T-helper 17 cell (primary cell): ENCODE measurements around the gene SLIT3. TPM values are rescaled to one million over a fixed set of nuclear protein-coding genes. Genes with fewer than 3 reads are reported as not detected.

Experiments
- ATAC-seq: fragments of 150-1000 bp; cut with Tn5 transposase; 2 replicates; pipeline ENCODE4 v1.10.0; 2021; ENCODE audit warnings: mild to moderate bottlenecking, moderate library complexity
- DNase-seq, 3 donors: peaks; one replicate each; pipeline versions ENCODE4 v3.0.0 to v3.0.0-alpha.2; 2020 to 2021
- H3K9me3 ChIP-seq: one replicate; pipeline ENCODE4 v1.7.0; 2013; ENCODE audit warnings: low read length, mild to moderate bottlenecking; ENCODE audit not compliant: control insufficient read depth, poor library complexity, severe bottlenecking
- H3K27ac Mint-ChIP-seq: one replicate; pipeline ENCODE4 v1.8.0; 2022; ENCODE audit warnings: mild to moderate bottlenecking, moderate library complexity, mixed read lengths
- H3K27me3 Mint-ChIP-seq: one replicate; pipeline ENCODE4 v1.8.0; 2022; ENCODE audit warnings: mixed read lengths
- H3K36me3 Mint-ChIP-seq: one replicate; pipeline ENCODE4 v1.8.0; 2022; ENCODE audit warnings: low read depth, mixed read lengths
- H3K4me1 Mint-ChIP-seq: one replicate; pipeline ENCODE4 v1.8.0; 2022; ENCODE audit warnings: mild to moderate bottlenecking, mixed read lengths
- H3K4me3 Mint-ChIP-seq: one replicate; pipeline ENCODE4 v1.8.0; 2022; ENCODE audit warnings: mild to moderate bottlenecking, moderate library complexity, mixed read lengths
- total RNA-seq, 4 donors: library from RNA in 2 of 4; stranded (reverse) in 2 of 4; gene quantifications; one replicate each; pipeline ENCODE4 v1.2.3 and lab custom pipeline; 2022 to 2026

The SLIT3 gene
- total RNA-seq, 2 donors from 2014 or later: not detected

- no peak for DNase-seq
- H3K4me1 Mint-ChIP-seq: no peaks in the 10 kb centered on the region
- no peaks in the 10 kb centered on the region for H3K36me3 Mint-ChIP-seq
- H3K27ac Mint-ChIP-seq: no peak overlapping the region
- no peaks in the 10 kb centered on the region for H3K9me3 ChIP-seq
- H3K4me3 Mint-ChIP-seq: no peak overlapping the region
- H3K27me3 Mint-ChIP-seq: peaks cover 13% of the 10 kb centered on the region
- no peak for ATAC-seq
Observed at GRCh38 chr5:169291877-169292276, 9.1 kb downstream of the SLIT3 start.

GRCh38 chr5:169290895-169291294 is 10.0 kb downstream of the SLIT3 start:
- ATAC-seq (no peak), DNase-seq (no peak)
- H3K4me3 Mint-ChIP-seq: no peak overlapping the region
- H3K9me3 ChIP-seq: no peaks in the 10 kb centered on the region
- H3K27ac Mint-ChIP-seq: no peak overlapping the region
- H3K27me3 Mint-ChIP-seq: peaks cover 13% of the 10 kb centered on the region
- H3K36me3 Mint-ChIP-seq: no peaks in the 10 kb centered on the region
- no peaks in the 10 kb centered on the region for H3K4me1 Mint-ChIP-seq

GRCh38 chr5:169289520-169289919 is 11.4 kb downstream of the SLIT3 start:
- H3K4me1 Mint-ChIP-seq: no peaks in the 10 kb centered on the region
- H3K4me3 Mint-ChIP-seq: no peak overlapping the region
- no peak overlapping the region for H3K27ac Mint-ChIP-seq
- no peaks in the 10 kb centered on the region for H3K9me3 ChIP-seq
- no peaks in the 10 kb centered on the region for H3K36me3 Mint-ChIP-seq
- ATAC-seq: no peak
- DNase-seq: no peak
- H3K27me3 Mint-ChIP-seq: peaks cover 13% of the 10 kb centered on the region

GRCh38 chr5:169288066-169288930 is 12.6 kb downstream of the SLIT3 start:
- Mint-ChIP-seq H3K36me3 (no peaks in the 10 kb centered on the region), H3K4me3 (no peak overlapping the region), H3K27me3 (peaks cover 7% of the 10 kb centered on the region), H3K27ac (no peak overlapping the region), H3K4me1 (no peaks in the 10 kb centered on the region)
- DNase-seq: no peak
- no peak for ATAC-seq
- no peaks in the 10 kb centered on the region for H3K9me3 ChIP-seq

GRCh38 chr5:169287529-169287928 is 13.4 kb downstream of the SLIT3 start:
- Mint-ChIP-seq H3K4me1 (no peaks in the 10 kb centered on the region), H3K4me3 (no peak overlapping the region), H3K36me3 (no peaks in the 10 kb centered on the region), H3K27me3 (peaks cover 4% of the 10 kb centered on the region), H3K27ac (no peak overlapping the region)
- DNase-seq (no peak), ATAC-seq (no peak)
- no peaks in the 10 kb centered on the region for H3K9me3 ChIP-seq

- H3K4me1 Mint-ChIP-seq: no peaks in the 10 kb centered on the region
- no peak for DNase-seq
- H3K9me3 ChIP-seq: no peaks in the 10 kb centered on the region
- no peak overlapping the region for H3K27ac Mint-ChIP-seq
- no peak for ATAC-seq
- no peak overlapping the region for H3K4me3 Mint-ChIP-seq
- no peaks in the 10 kb centered on the region for H3K36me3 Mint-ChIP-seq
- H3K27me3 Mint-ChIP-seq: no peaks in the 10 kb centered on the region
Observed at GRCh38 chr5:169286572-169287300, 14.2 kb downstream of the SLIT3 start.

GRCh38 chr5:169283887-169284286 is 17.1 kb downstream of the SLIT3 start:
- Mint-ChIP-seq H3K27ac (no peak overlapping the region), H3K4me1 (no peaks in the 10 kb centered on the region), H3K27me3 (peaks cover 3% of the 10 kb centered on the region), H3K36me3 (no peaks in the 10 kb centered on the region), H3K4me3 (no peak overlapping the region)
- no peak for ATAC-seq
- no peaks in the 10 kb centered on the region for H3K9me3 ChIP-seq
- DNase-seq: no peak

GRCh38 chr5:169281625-169282024 is 19.3 kb downstream of the SLIT3 start:
- H3K27me3 Mint-ChIP-seq: peaks cover 7% of the 10 kb centered on the region
- H3K36me3 Mint-ChIP-seq: no peaks in the 10 kb centered on the region
- ATAC-seq (no peak), DNase-seq (no peak)
- H3K4me3 Mint-ChIP-seq: no peak overlapping the region
- no peak overlapping the region for H3K27ac Mint-ChIP-seq
- no peaks in the 10 kb centered on the region for H3K9me3 ChIP-seq
- H3K4me1 Mint-ChIP-seq: no peaks in the 10 kb centered on the region

GRCh38 chr5:169280696-169281095 is 20.2 kb downstream of the SLIT3 start:
- Mint-ChIP-seq H3K27ac (no peak overlapping the region), H3K4me1 (no peaks in the 10 kb centered on the region), H3K27me3 (peaks cover 7% of the 10 kb centered on the region), H3K4me3 (no peak overlapping the region), H3K36me3 (no peaks in the 10 kb centered on the region)
- H3K9me3 ChIP-seq: no peaks in the 10 kb centered on the region
- DNase-seq: no peak
- ATAC-seq: no peak

- H3K9me3 ChIP-seq: no peaks in the 10 kb centered on the region
- Mint-ChIP-seq H3K36me3 (no peaks in the 10 kb centered on the region), H3K27ac (no peak overlapping the region), H3K4me1 (no peaks in the 10 kb centered on the region), H3K4me3 (no peak overlapping the region), H3K27me3 (peaks cover 7% of the 10 kb centered on the region)
- no peak for DNase-seq
- ATAC-seq: no peak
Observed at GRCh38 chr5:169280286-169280685, 20.7 kb downstream of the SLIT3 start.

GRCh38 chr5:169279125-169279524 is 21.8 kb downstream of the SLIT3 start:
- Mint-ChIP-seq H3K4me1 (no peaks in the 10 kb centered on the region), H3K27me3 (peaks cover 7% of the 10 kb centered on the region), H3K27ac (no peak overlapping the region), H3K4me3 (no peak overlapping the region), H3K36me3 (no peaks in the 10 kb centered on the region)
- no peaks in the 10 kb centered on the region for H3K9me3 ChIP-seq
- no peak for DNase-seq
- ATAC-seq: no peak

- ATAC-seq (no peak), DNase-seq (no peak)
- Mint-ChIP-seq H3K4me1 (no peaks in the 10 kb centered on the region), H3K27ac (no peak overlapping the region), H3K36me3 (no peaks in the 10 kb centered on the region), H3K4me3 (no peak overlapping the region), H3K27me3 (peaks cover 4% of the 10 kb centered on the region)
- H3K9me3 ChIP-seq: no peaks in the 10 kb centered on the region
Observed at GRCh38 chr5:169273881-169274280, 27.1 kb downstream of the SLIT3 start.

- no peak overlapping the region for H3K27ac Mint-ChIP-seq
- H3K4me3 Mint-ChIP-seq: no peak overlapping the region
- no peaks in the 10 kb centered on the region for H3K27me3 Mint-ChIP-seq
Observed at GRCh38 chr5:169273451-169273850, 27.5 kb downstream of the SLIT3 start.

More at GRCh38 chr5:169273451-169273850, 27.5 kb downstream of the SLIT3 start:
- no peaks in the 10 kb centered on the region for H3K4me1 Mint-ChIP-seq
- no peaks in the 10 kb centered on the region for H3K36me3 Mint-ChIP-seq
- no peaks in the 10 kb centered on the region for H3K9me3 ChIP-seq
- DNase-seq: no peak
- ATAC-seq: no peak
